Measurements from ENCODE around the gene MAB21L3. TPM values are rescaled to one million over a fixed set of nuclear protein-coding genes. Genes with fewer than 3 reads are reported as not detected.

MAB21L3 gene
- total RNA-seq, 1 experiment from 2014 or later = not detected

GRCh38 chr1:116104667-116105066, 6.5 kb upstream of the MAB21L3 start:
- H3K4me3 Mint-ChIP-seq = no peak overlapping the region

More at GRCh38 chr1:116104667-116105066, 6.5 kb upstream of the MAB21L3 start:
- Histone ChIP-seq H3K79me2 (ENCODE audit: insufficient read depth, low read length) (no peaks in the 10 kb centered on the region), H4K91ac (ENCODE audit: insufficient read length, low read depth, low read length) (no peak overlapping the region), H2BK20ac (ENCODE audit: low read depth, low read length, poor library complexity, severe bottlenecking) (no peak overlapping the region), H3K23ac (ENCODE audit: insufficient read length, low read depth, low read length) (no peak overlapping the region), H3K14ac (ENCODE audit: insufficient read depth, low read length) (no peak overlapping the region), H3K9ac (ENCODE audit: extremely low read depth, insufficient read length, low read length) (no peak overlapping the region), H2BK120ac (ENCODE audit: low read depth, low read length, poor library complexity, severe bottlenecking) (no peak overlapping the region), H2AFZ (ENCODE audit: low read length) (no peak overlapping the region), H3K18ac (ENCODE audit: insufficient read length, low read depth, low read length) (no peak overlapping the region), H2BK15ac (ENCODE audit: low read depth, low read length) (no peak overlapping the region), H3K27ac (ENCODE audit: insufficient read length, low read depth, low read length) (no peak overlapping the region), H3K4me1 (ENCODE audit: insufficient read depth, low read length) (no peaks in the 10 kb centered on the region), H4K20me1 (ENCODE audit: control insufficient read depth, insufficient read depth, insufficient read length) (no peaks in the 10 kb centered on the region), H3K56ac (ENCODE audit: insufficient read length, low read depth, low read length) (no peak overlapping the region), H3K27me3 (ENCODE audit: insufficient read depth, low read length) (no peaks in the 10 kb centered on the region), H3K4ac (ENCODE audit: low read depth, low read length) (no peak overlapping the region), H3K9me3 (ENCODE audit: control insufficient read depth, low read depth, low read length) (no peaks in the 10 kb centered on the region), H3K4me2 (ENCODE audit: insufficient read depth, insufficient read length, low read length) (no peak overlapping the region), H2BK12ac (ENCODE audit: insufficient read length, low read depth, low read length) (no peak overlapping the region), H3K79me1 (ENCODE audit: insufficient read depth, low read depth, low read length, poor library complexity, severe bottlenecking) (no peaks in the 10 kb centered on the region), H2BK5ac (ENCODE audit: insufficient read length, low read length) (no peak overlapping the region), H4K5ac (ENCODE audit: insufficient read length, low read depth, low read length) (no peak overlapping the region), H3K23me2 (ENCODE audit: insufficient read length, low read depth, low read length, poor library complexity, severe bottlenecking) (no peaks in the 10 kb centered on the region), H3T11ph (ENCODE audit: low read length) (no peak overlapping the region), H4K8ac (replicated peaks; ENCODE audit: insufficient read length, low read depth, low read length) (no peak overlapping the region), H2AK5ac (ENCODE audit: insufficient read length, low read length) (no peak overlapping the region)
- no peaks in the 10 kb centered on the region for H3K4me1 Mint-ChIP-seq
- no peaks in the 10 kb centered on the region for H3K9me3 Mint-ChIP-seq
- TF ChIP-seq CTCF (conservative IDR thresholded peaks at IDR 0.05) = no peak
- no CpG with 5 or more reads among the region's 3 CpGs for WGBS (ENCODE audit: extremely low coverage, insufficient read length, low lambda C conversion rate)
- no peak for DNase-seq
- H3K27me3 Mint-ChIP-seq (ENCODE audit: low read depth) = no peaks in the 10 kb centered on the region; the same call in 1 of the 2 replicates
- H3K36me3 Mint-ChIP-seq (ENCODE audit: insufficient read depth in 1 of 3, low read depth in 3 of 3) = no peaks in the 10 kb centered on the region
- no peak overlapping the region for H3K27ac Mint-ChIP-seq
